ENCODE results near the gene WDR7. TPM values are rescaled to one million over a fixed set of nuclear protein-coding genes. Genes with fewer than 3 reads are reported as not detected.

The WDR7 gene
- total and polyA plus RNA-seq, 2 experiments from 2014 or later: 7.0 to 14.8 TPM

- TF ChIP-seq ZNF462 (CRISPR knock-in tag; IDR thresholded peaks at IDR 0.05) (no peak), ZNF114 (CRISPR knock-in tag; IDR thresholded peaks at IDR 0.05) (no peak), CREB1 (CRISPR knock-in tag; IDR thresholded peaks at IDR 0.05; ENCODE audit: low read depth) (no peak), JUNB (IDR thresholded peaks at IDR 0.05; ENCODE audit: unreplicated experiment) (no peak), STAT1 (IDR thresholded peaks at IDR 0.05; ENCODE audit: unreplicated experiment) (no peak), EZH2phosphoT487 (IDR thresholded peaks at IDR 0.05; ENCODE audit: unreplicated experiment) (no peak), ETS1 (IDR thresholded peaks at IDR 0.05) (no peak), ZNF331 (CRISPR knock-in tag; IDR thresholded peaks at IDR 0.05; ENCODE audit: low read depth) (no peak), REST (IDR thresholded peaks at IDR 0.05; ENCODE audit: unreplicated experiment) (no peak)
These were observed 71.4 kb downstream of the WDR7 start (continued) for GRCh38 chr18:56722518-56722917.
